GM12878 (cell line): ENCODE measurements around the gene CCDC106. TPM values are rescaled to one million over a fixed set of nuclear protein-coding genes. Genes with fewer than 3 reads are reported as not detected.
A peak's percentile ranks its signal among the peaks of the same experiment; 100 is the strongest.

Experiments
- ATAC-seq: fragments of 200-7000 bp; cut with Tn5 transposase; 3 replicates; pipeline ENCODE4 v1.9.1; 2020; ENCODE audit warnings: mild to moderate bottlenecking, moderate library complexity
- BruUV-seq: library from RNA; stranded (reverse); fragments of 400-500 nt; replicated peaks from 2 replicates; lab custom pipeline; 2021; lab: Mats Ljungman, UMichigan
- CTCF ChIA-PET: fragments of 300-600 bp; sonication (Branson Sonifier 250); formaldehyde crosslinking; extraction: SDS; loops from one replicate; lab custom pipeline; 2021; ENCODE audit warnings: inconsistent platforms; lab: Yijun Ruan, JAX
- POLR2A ChIA-PET: fragments of 350-600 bp; formaldehyde crosslinking; extraction: SDS; loops from one replicate; lab custom pipeline; 2021; ENCODE audit warnings: inconsistent platforms; lab: Charles Lee
- RAD21 ChIA-PET: fragments of 300-600 bp; sonication (Branson Sonifier 250); formaldehyde crosslinking; loops from one replicate; lab custom pipeline; 2023; ENCODE audit warnings: antibody characterized with exemption; ENCODE audit not compliant: unreplicated experiment; lab: Charles Lee
- SMC1A ChIA-PET: fragments of 300-600 bp; sonication (Branson Sonifier 250); formaldehyde crosslinking; loops from one replicate; lab custom pipeline; 2023; ENCODE audit not compliant: unreplicated experiment, uncharacterized antibody; lab: Charles Lee
- DNase-seq: peaks from one replicate; pipeline ENCODE4 v3.0.0-alpha.2; 2011; ENCODE audit warnings: low read depth, low spot score
- FAIRE-seq: peaks from 3 replicates; lab custom pipeline; 2011; peaks lifted over from hg19 to GRCh38; lab: Jason Lieb, UNC
- H2AFZ ChIP-seq: 2 replicates; pipeline ENCODE4 v1.6.0; 2011; ENCODE audit warnings: low read depth, low read length, control low read depth; ENCODE audit not compliant: control insufficient read depth
- H3K27ac ChIP-seq: 2 replicates; pipeline ENCODE4 v1.5.1; 2011; ENCODE audit warnings: control low read depth; ENCODE audit not compliant: control insufficient read depth, insufficient read depth
- H3K27me3 ChIP-seq, 2 experiments: replicated peaks in 1 of 2; 2 replicates each; pipeline versions ENCODE4 v1.6.0 to v1.6.1; 2011; ENCODE audit warnings: low read length in 1 of 2; ENCODE audit not compliant: control insufficient read depth in 2 of 2, insufficient read depth in 2 of 2
- H3K36me3 ChIP-seq, 2 experiments: 2 replicates each; pipeline ENCODE4 v1.5.1; 2011; ENCODE audit warnings: low read length in 1 of 2; ENCODE audit not compliant: control insufficient read depth in 2 of 2, insufficient read depth in 2 of 2
- H3K4me1 ChIP-seq: 2 replicates; pipeline ENCODE4 v1.6.1; 2011; ENCODE audit warnings: mild to moderate bottlenecking, low read length, moderate library complexity, mixed read lengths; ENCODE audit not compliant: control insufficient read depth, insufficient read depth
- H3K4me2 ChIP-seq: 2 replicates; pipeline ENCODE4 v1.6.0; 2011; ENCODE audit warnings: control low read depth; ENCODE audit not compliant: control insufficient read depth, insufficient read depth
- H3K4me3 ChIP-seq: fragments of 200-600 bp; sonication (generic); 2 replicates; pipeline ENCODE4 v1.5.1; 2016
- H3K79me2 ChIP-seq: 2 replicates; pipeline ENCODE4 v1.6.0; 2011; ENCODE audit warnings: low read length; ENCODE audit not compliant: control insufficient read depth, insufficient read depth
- H3K9ac ChIP-seq: 2 replicates; pipeline ENCODE4 v1.8.0; 2011; ENCODE audit warnings: low read length, control low read depth, mixed read lengths; ENCODE audit not compliant: control insufficient read depth, insufficient read depth
- H3K9me3 ChIP-seq: replicated peaks from 3 replicates; pipeline ENCODE4 v1.5.1; 2011; ENCODE audit warnings: mild to moderate bottlenecking, low read length; ENCODE audit not compliant: control insufficient read depth, insufficient read depth
- H4K20me1 ChIP-seq: 2 replicates; pipeline ENCODE4 v1.6.0; 2011; ENCODE audit not compliant: control insufficient read depth, insufficient read depth
- CBFB ChIP-seq: IDR thresholded peaks from 2 replicates; pipeline ENCODE4 v1.6.1; 2016; ENCODE audit warnings: antibody characterized with exemption, low read depth
- HDAC2 ChIP-seq: fragments of 200-600 bp; sonication (generic); IDR thresholded peaks from 2 replicates; pipeline ENCODE4 v1.6.1; 2017
- NRF1 ChIP-seq: conservative IDR thresholded peaks from 2 replicates; pipeline ENCODE4 v1.6.1; 2011; ENCODE audit warnings: mild to moderate bottlenecking, low read depth, low read length, improper control_type of control experiment
- POLR2A ChIP-seq: IDR thresholded peaks from 2 replicates; pipeline ENCODE4 v1.6.1; 2011; ENCODE audit warnings: low read depth, mild to moderate bottlenecking, low read length
- POLR2AphosphoS2 ChIP-seq: IDR thresholded peaks from 2 replicates; pipeline ENCODE4 v1.6.1; 2011; ENCODE audit warnings: low read depth, mild to moderate bottlenecking, low read length, improper control_type of control experiment, moderate library complexity
- POLR2AphosphoS5 ChIP-seq: IDR thresholded peaks from 2 replicates; pipeline ENCODE4 v1.6.1; 2011; ENCODE audit warnings: mild to moderate bottlenecking, low read length, inconsistent platforms
- RCOR1 ChIP-seq: conservative IDR thresholded peaks from 2 replicates; pipeline ENCODE4 v1.6.1; 2012; ENCODE audit warnings: low read depth, low read length, improper control_type of control experiment
- SREBF1 ChIP-seq: IDR thresholded peaks from 2 replicates; pipeline ENCODE4 v1.6.1; 2012; ENCODE audit warnings: mild to moderate bottlenecking, low read length
- WGBS: methylation state at CpG from one replicate; pipeline ENCODE4 v1.1.6; 2016; ENCODE audit warnings: low lambda C conversion rate; ENCODE audit not compliant: insufficient replicate concordance, insufficient coverage; ENCODE audit errors: missing lambda C conversion rate; 5-methylcytosine and 5-hydroxymethylcytosine counted together
- in situ Hi-C: fragments of 300-500 bp; cut with MboI; formaldehyde crosslinking; loops from 9 replicates; pipeline ENCODE4 v1.14.3; 2018; ENCODE audit warnings: mixed read lengths
- intact Hi-C: fragments of 100-400 bp; cut with micrococcal nuclease; formaldehyde crosslinking; loops from one replicate; pipeline ENCODE4 v1.14.2; 2022; ENCODE audit not compliant: unreplicated experiment
- polyA plus RNA-seq, 11 experiments: library from polyadenylated mRNA; depleted of rRNA in 4 of 11; unstranded in 6 of 11; stranded (reverse) in 5 of 11; fragments of >200 nt; fragmentation: Nextera tagmentation in 4 of 11; fragmentation: Illumina TruSeq in 1 of 11; extraction: Ambion mirVana in 4 of 11; extraction: Trizol in 1 of 11; gene quantifications; 1 replicate in 1 of 11; 2 replicates in 10 of 11; pipeline versions ENCODE4 v1.2.1 to v1.2.3, GENCODE V29; 2011 to 2016; ENCODE audit warnings: inconsistent platforms in 2 of 11, missing spikeins in 2 of 11, low read depth in 1 of 11
- total RNA-seq, 4 experiments: library from RNA; depleted of rRNA in 3 of 4; stranded (reverse); fragments of >200 nt in 3 of 4; fragmentation: Illumina TruSeq in 1 of 4; extraction: Trizol in 1 of 4; gene quantifications; 2 replicates each; pipeline versions ENCODE4 v1.2.1 to v1.2.3, GENCODE V29; 2013 to 2021

The CCDC106 gene
- total and polyA plus RNA-seq, 10 of the 15 experiments (the other 5 are each of a cell fraction or from before 2014, with no cell fraction given) = 0.04 to 35.9 (median 19.8) TPM

DNA sequence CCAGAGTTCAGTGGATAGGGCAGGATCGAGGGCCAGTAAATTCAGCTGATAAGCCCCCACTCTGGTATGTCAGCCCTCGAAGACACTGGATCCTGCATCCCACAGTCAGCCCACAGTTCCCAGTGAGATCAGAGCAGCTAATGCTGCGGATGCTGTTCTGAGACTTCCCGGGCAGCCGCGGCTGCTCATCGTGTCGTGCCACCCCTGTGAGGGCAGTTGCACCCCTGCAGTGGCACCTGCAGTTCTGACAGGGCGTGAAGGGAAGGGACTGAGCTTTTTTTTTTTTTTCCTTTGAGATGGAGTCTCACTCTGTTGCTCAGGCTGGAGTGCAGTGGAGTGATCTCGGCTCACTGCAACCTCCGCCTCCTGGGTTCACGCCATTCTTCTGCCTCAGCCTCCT, 19.5 kb downstream of the CCDC106 start:
- intact Hi-C loops = no loop called here
- no TSS peak for BruUV-seq
- ChIA-PET CTCF (interaction anchor here (0.6 kb wide), 1 partner anchor 440 kb away, joined by 3 read pairs; no protein-coding TSS in a partner anchor), RAD21 (no interaction called here), POLR2A (interaction anchor here (0.7 kb wide), 1 partner anchor 20 kb away, joined by 3 read pairs; no protein-coding TSS in a partner anchor), SMC1A (no interaction called here)
- Histone ChIP-seq H3K4me2 (no peak overlapping the region), H2AFZ (no peak overlapping the region), H3K4me3 (no peak overlapping the region), H3K9me3 (no peaks in the 10 kb centered on the region), H3K4me1 (no peaks in the 10 kb centered on the region), H3K9ac (no peak overlapping the region), H4K20me1 (peaks cover 23% of the 10 kb centered on the region), H3K27me3 (no peaks in the 10 kb centered on the region), H3K79me2 (peaks cover 20% of the 10 kb centered on the region), H3K36me3 (peaks cover 43 to 65% of the 10 kb centered on the region in 2 experiments), H3K27ac (no peak overlapping the region)
- ATAC-seq (no peak), DNase-seq (no peak), FAIRE-seq (no peak)
- WGBS = 92% methylated on average over 12 of the region's 12 CpGs
- in situ Hi-C loops = loop anchor here (25.0 kb wide), 1 partner anchor 1530 kb away; the partner anchor contains the start of gene CNOT3
- 0 out of 2 replicates have a peak, but pooled peaks have one; percentile 15 for TF ChIP-seq POLR2A
- TF ChIP-seq HDAC2 = no peak

- no TSS peak for BruUV-seq
- TF ChIP-seq NRF1 = no peak
- TF ChIP-seq RCOR1 = no peak
- TF ChIP-seq POLR2AphosphoS5 = no peak
- no peak for TF ChIP-seq HDAC2
- TF ChIP-seq CBFB = no peak
- TF ChIP-seq SREBF1 = no peak
- TF ChIP-seq POLR2AphosphoS2 = no peak
- ATAC-seq = no peak
- ChIA-PET CTCF (interaction anchor here (0.6 kb wide), 1 partner anchor 441 kb away, joined by 3 read pairs; no protein-coding TSS in a partner anchor), POLR2A (interaction anchor here (0.7 kb wide), 1 partner anchor 21 kb away, joined by 3 read pairs; no protein-coding TSS in a partner anchor), RAD21 (no interaction called here), SMC1A (no interaction called here)
- H2AFZ ChIP-seq = no peak overlapping the region
- H3K9ac ChIP-seq = no peak overlapping the region
- in situ Hi-C loops (loop anchor here (25.0 kb wide), 1 partner anchor 1531 kb away; the partner anchor contains the start of gene CNOT3), intact Hi-C loops (no loop called here)
- FAIRE-seq = no peak
- peaks cover 19% of the 10 kb centered on the region for H3K79me2 ChIP-seq
- DNase-seq = no peak
- H3K27me3 ChIP-seq = no peaks in the 10 kb centered on the region
- 95% methylated on average over 11 of the region's 11 CpGs for WGBS
- H3K9me3 ChIP-seq = no peaks in the 10 kb centered on the region
- H3K4me2 ChIP-seq = no peak overlapping the region
- no peak overlapping the region for H3K27ac ChIP-seq
- no peaks in the 10 kb centered on the region for H3K4me1 ChIP-seq
- H3K4me3 ChIP-seq = no peak overlapping the region
- peaks cover 23% of the 10 kb centered on the region for H4K20me1 ChIP-seq
- H3K36me3 ChIP-seq = peaks cover 39 to 61% of the 10 kb centered on the region in 2 experiments
Observed at GRCh38 chr19:55667958-55668357, 19.9 kb downstream of the CCDC106 start.
